Activated CD4-positive, alpha-beta T cell treated with anti-CD3 and anti-CD28 coated beads for 48 hours (primary cell): ENCODE results near the gene RAB3A.
"Not testable (repeated sequence)": the region's sequence is repeated elsewhere in the genome, so short reads cannot be mapped to it uniquely, and the experiment has no call there.

Source experiments
- DNase-seq: peaks from one replicate; pipeline ENCODE4 v3.0.0-alpha.2; 2020

RAB3A gene

DNA sequence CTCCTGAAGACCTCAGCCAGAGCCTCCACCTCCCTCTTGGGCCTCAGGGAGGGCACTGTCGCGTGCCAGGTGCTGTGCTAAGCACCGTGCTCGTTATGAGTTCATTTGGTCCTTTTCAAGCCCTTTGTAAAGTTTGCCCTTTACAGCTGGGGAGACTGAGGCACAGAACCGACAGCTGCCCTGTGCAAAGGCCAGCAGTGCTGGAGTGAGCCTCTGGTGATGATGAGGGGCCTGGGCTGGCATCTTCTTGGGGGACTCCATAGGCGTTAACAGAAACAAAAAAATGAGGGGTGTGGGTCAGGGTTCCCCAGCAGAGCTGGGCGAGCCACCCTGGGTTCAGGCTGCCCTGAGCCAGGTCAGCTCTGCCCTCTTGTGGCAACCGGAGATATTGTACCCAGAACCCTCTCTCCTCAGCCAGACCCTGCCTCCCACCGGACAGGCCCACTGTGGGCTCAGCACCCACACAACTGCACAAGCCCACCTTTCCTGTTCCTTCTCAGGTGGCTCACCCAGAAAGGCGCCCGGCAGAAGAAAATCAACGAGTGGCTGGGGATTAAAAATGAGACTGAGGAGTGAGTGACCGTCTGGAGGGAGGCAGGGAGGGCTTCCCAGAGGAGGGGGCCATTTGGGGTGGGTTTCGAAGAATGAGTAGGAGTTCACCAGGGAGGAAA is 35.7 kb downstream of the RAB3A start:
- DNase-seq = peak; percentile 76

DNA sequence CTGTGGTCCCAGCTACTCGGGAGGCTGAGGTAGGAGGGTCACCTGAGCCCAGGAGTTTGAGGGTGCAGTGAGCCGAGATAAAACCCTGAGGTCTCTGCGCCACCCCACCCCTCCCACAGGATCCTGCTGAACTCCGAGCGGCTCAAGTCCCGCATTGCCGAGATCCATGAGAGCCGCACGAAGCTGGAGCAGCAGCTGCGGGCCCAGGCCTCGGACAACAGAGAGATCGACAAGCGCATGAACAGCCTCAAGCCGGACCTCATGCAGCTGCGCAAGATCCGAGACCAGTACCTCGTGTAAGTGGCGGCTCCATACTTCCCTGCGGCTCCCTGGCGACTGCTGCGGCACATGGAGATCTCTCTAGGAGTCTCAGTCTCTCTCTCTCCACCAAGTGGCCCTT is 36.8 kb downstream of the RAB3A start:
- DNase-seq = no peak

DNA sequence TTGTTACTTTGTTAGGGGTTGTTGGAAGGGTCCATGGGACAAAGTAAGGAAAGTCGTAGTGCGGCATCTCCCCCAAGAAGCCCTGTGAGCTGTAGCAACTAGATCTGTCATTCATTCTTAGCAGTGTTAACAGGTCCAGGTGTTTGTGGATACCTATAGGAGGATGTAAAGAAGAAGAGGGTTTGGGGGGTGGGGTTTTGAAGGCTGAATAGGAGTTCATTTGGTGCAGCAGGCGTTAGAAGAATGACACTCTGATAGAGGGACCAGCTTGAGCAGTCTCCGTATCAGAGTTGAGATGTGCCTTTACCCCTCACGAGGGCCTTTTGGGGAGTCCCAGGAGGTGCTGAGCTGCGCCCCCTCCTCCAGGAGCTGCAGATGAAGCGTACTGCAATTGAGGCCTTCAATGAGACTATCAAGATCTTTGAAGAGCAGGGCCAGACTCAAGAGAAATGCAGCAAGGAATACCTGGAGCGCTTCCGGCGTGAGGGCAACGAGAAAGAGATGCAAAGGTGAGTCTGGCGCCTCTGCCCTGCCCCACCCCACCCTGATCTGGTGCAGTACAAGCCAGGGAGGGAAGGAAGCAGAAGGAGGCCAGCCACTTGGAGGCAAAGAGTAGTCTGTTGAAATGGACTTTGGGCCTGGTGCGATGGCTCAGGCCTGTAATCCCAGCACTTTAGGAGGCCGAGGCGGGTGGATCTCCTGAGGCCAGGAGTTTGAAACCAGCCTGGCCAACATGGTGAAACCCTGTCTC is 37.9 kb downstream of the RAB3A start:
- DNase-seq = no peak

DNA sequence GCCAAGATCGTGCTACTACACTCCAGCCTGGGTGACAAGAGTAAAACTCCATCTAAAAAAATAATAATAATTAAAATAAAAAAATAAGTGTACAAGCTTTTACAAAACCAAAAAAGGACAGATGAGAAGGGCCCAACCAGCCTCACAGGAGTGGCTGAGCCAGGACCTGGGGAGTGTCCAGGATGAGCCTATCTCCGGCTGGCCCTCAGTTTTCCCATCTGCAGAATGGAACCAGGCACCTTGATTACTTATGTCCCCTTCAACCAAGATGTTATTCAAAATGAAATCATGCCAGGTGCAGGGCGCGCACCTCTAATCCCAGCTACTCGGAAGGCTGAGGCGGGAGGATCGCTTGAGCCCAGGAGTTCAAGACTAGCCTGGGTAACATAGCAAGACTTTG is 39.8 kb downstream of the RAB3A start:
- DNase-seq = no peak

DNA sequence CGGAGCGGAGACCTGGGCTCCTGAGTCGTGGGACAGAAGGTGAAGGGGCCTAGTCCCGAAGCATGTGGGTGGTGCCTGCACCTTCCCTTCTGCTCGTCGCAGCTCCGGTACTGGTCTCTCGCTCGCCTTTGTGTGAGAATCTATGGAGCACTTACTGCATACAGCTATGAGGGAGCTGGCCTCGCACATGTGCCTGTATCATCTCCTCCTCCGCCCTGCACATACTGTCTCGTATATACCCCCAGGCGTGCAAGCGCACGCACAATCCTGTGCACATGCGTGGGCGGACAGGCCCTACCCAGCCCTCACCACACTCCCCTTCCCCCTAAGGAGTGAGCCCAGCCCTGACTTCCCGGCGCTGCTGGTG is 42.2 kb downstream of the RAB3A start:
- DNase-seq = no peak

DNA sequence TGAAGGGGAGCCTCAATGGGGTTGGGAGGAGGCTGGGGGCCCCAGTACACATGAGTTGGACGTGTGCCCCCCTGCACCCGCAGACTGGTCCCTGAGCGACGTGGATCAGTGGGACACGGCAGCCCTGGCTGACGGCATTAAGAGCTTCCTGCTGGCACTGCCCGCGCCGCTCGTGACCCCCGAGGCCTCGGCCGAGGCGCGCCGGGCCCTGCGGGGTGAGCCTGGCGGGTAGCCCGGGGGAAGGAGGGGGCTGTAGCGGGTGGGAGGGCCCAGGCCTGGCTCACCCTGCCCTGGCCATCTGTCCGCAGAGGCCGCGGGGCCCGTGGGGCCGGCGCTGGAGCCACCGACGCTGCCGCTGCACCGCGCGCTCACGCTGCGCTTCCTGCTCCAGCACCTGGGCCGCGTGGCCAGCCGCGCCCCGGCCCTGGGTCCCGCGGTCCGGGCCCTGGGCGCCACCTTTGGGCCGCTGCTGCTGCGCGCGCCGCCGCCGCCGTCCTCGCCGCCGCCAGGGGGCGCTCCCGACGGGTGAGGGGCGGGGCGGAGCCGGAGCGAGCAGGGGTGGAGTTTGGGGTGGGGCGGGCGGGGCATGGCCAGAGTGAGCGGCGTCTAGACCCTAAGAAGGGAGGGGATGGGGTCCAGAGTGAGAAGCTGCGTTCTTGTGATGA is 42.7 kb downstream of the RAB3A start:
- peak; percentile 83 for DNase-seq

DNA sequence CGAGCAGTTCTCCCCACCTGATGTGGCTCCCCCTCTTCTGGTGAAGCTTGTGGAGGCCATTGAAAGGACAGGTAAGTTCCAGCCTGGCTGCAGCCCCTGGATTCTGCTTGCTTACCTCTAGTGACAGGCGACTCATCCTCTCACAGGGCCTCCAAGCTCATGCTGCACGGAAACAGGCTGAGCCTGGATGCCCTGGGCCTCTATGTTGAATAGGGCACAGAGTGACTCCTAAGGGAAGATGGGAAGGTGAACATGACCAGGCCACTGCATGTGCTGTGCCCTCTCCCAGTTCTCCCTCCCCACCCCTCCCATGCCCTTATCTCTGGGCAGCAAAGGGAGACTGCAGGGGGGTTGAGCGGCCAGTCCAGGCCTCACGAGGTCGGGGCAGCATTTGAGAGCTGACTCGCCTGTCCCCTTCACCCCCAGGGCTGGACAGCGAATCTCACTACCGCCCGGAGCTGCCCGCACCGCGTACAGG is 43.3 kb downstream of the RAB3A start:
- DNase-seq = peak; percentile 28

DNA sequence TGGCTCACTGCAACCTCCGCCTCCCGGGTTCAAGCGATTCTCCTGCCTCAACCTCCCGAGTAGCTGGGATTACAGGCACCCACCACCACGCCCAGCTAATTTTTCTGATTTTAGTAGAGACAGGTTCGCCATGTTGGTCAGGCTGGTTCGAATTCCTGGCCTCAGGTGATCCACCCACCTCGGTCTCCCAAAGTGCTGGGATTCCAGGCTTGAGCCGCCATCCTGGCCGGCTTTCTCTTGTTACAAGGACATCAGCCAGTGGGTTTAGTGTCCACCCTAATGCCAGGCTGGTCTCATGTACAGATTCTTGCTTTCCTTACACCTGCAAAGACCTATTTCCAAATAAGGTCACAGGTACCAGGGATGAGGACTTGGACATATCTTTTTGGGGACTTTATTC is 44.0 kb downstream of the RAB3A start:
- no peak for DNase-seq

DNA sequence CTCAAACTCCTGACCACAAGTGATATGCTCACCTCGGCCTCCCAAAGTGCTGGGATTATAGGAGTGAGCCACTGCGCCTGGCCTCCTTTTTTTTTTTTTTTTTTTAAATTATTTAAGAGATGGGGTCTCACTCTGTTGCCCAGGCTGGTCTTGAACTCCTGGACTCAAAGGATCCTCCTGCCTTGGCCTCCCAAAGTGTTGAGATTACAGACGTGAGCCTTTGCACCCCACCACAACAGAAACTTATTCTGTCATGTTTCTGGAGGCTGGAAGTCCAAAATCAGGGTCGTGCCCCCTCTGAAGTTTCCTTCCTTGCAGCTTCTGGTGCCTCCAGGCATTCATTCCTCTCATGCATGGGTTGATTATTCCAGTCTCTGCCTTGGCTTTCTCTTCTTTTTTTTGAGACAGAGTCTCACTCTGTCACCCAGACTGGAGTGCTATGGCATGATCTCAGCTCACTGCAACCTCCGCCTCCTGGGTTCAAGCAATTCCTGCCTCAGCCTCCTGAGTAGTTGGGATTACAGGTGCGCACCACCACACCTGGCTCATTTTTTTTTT is 44.7 kb downstream of the RAB3A start:
- not testable (repeated sequence) for DNase-seq

DNA sequence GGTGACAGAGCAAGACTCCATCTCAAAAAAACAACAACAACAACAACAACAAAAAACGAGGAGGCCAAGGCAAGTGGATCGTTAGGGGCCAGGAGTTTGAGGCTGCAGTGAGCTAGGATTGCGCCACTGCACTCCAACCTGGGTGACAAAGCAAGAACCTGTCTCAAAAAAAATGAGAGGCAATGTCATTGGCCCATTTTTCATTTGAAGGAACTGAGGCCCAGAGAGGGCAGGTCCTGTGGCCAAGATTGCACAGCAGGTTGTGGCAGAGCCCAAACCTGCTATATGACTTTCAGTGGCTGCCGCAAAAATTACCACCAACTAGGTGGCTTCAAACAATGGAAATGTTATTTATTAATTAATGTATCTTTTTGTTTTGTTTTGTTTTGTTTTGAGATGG is 45.4 kb downstream of the RAB3A start:
- no peak for DNase-seq

DNA sequence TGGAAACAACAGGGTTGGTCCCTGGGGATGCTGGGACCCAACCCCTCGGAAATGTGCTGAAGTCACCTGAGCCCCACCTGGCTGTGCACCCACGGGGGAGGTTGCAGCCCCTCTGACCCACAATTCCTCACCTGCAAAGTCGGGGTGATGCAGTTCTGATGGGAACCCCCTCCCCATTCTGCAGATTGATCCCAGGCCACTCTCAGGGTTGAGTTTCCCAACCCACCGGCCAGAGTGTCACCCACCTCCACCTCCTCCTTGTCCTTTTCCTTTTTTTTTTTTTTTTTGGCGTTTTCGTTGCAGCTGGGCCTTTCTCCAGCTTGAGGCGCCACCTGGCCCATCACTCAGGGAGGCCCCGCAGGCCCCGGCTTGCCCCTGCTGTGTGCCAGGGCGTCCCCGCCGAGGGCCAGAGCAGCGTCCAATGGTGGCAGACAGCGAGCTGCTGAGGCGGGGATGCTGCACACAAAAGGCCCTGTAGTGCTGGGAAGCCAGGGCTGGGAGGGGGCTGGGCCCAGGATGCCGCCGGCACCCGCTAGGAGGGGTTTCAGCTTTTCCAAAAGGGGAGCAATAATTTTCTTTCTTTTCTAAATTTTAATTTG is 46.3 kb downstream of the RAB3A start:
- no peak for DNase-seq

DNA sequence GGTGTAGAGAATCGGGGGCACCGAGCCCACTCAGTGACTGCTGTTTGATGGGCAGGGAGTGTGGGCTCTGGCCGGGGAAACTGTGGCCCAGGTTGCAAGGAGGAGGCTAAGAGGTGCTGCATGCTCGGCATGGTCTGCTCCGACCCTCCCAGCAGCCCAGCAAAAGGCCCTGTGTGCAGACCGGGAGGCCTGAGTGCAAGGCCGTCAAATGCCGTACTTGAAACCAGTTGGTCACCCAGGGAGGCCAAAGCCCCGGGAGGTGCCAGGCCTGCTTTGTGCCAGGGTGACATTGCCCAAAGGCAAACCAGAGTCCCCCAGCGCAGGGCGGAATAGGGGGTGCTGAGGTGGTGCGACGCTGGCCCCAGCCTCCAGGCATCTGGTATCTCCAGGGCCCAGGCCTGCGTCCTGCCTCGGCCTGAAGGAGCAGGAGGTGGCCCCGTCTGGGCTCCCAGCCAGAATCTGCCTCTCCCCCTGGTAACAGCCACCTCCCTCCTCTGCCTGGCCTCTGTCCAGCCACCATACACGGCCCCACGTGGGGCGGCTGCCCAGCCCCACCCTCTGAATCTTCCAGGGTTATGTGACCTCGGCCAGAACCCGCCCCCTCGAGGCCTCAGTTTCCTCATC is 46.9 kb downstream of the RAB3A start:
- DNase-seq = no peak

DNA sequence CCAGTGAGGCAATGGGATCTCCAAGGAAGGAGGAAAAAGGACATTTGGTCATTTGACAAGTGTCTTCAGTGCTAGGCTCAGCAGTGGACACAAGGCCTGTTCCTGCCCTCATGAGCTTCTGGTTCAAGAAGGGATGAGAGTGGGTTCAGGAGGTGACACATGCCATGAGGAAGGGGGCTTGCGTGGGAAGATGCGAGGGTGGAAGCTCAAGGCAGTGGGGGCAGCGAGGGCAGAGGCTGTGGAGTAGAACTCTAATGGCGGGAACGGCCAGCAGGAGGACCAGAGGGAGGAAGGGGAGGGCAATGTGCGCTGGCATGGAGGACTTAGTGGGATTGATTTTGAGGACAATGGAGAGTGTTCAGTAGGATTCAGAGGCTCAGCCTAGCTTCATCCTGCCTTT is 47.6 kb downstream of the RAB3A start:
- no peak for DNase-seq

DNA sequence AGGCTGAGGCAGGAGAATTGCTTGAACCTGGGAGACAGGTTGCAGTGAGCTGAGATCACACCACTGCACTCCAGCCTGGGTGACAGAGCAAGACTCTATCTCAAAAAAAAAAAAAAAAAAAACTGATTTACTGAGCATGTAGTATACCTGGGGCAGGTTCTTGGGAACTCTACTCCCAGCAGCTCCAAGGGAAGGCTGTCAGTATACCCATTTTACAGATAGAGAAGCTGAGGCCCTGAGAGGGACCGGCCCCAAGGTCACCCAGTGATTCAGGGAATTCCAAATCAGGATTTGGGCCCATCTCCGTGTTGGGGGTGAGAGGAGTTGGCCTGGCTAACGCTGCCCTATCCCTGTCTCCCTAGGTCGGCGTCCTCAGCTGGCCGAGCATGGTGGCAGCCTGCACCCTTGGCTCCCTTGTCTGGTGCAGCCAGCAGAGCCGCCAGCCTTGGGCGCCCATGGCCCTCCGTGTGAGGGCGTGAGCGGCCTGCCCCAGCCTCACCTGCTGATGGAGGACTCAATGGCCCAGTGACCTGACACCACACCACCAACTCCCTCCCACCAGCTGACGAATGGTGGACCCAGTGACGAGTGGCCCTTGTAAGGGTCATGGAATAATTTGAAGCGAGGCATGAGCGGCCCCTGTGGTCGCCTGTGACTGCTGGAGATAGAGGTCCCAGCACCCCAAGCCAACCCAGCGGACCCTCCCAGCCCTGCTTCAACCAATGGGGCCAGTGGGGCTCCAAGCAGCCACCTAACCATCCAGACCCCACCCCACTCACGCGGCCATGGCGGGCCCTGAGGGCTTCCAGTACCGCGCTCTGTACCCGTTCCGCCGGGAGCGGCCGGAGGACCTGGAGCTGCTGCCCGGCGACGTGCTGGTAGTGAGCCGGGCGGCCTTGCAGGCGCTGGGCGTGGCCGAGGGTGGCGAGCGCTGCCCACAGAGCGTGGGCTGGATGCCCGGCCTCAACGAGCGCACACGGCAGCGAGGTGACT is 48.5 kb downstream of the RAB3A start:
- no peak for DNase-seq

DNA sequence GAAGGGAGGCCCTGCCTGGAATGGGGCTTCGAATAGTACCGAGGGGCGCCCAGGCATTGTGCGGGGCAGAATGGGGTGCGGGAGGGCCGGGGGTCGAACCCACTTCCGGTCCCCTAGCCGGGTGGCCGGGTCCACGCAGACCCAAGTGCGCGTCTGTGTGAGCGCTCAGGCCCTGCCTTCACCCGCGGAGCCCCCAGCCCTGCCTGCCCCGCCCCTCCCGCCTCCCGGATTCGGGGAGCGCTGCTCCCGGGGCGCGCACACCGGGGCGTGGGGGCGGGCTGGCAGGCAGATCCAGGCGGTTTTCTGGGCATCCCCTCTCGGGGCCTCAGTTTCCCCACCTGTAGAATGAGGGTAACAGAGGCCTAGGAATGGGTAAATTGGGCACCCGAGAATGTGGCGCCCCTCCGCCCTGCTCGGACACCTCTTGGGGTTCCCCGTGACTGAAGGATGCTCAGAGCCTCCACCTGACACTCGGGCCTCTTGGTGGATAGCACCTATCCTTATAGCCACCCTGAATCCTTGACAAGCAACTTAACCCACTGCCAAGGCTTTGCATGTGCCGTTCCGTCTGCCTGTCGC is 50.2 kb downstream of the RAB3A start:
- peak; percentile 42 for DNase-seq

DNA sequence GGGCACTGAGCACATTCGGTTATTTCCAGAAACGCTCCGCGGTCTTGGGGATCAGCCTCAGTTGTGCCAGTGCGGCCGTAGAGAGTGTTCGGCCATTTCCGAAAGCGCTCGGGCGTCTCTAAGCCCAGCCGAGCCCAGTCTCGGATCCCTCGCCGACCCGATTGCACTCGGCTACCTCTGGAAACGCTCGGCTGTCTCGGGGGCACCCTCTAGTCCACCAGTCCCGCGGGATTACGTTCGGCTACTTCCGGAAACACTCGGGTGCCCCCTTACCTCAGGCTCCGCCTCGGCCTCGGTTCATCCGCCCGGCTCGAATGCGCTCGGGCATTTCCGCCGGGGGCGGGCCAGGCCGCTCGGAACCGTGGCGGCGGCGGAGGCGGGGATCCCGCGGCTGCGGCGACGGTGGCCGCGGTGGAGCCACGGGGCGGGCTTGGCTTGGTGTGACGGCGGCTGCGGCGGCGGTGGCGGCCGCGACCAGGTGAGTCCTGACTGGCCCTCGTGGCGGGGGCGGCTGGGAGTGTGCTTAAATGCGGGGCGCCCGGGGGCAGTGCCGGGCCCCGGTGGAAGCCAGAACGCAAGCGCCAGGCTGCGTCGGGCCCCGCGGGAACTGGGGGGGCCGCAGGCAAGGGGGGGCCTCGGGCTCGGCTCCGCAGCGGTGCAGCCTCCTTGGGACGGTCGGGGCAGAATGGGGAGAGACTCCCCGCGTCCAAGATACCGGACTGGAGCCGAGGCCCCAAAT is 50.9 kb downstream of the RAB3A start, which contains the start of gene PIK3R2:
PIK3R2 (plus strand) TSS at position 347 of the 739 bp plus-strand sequence. CDS start 2,717 bp downstream, outside the sequence.
- DNase-seq = peak; percentile 100

DNA sequence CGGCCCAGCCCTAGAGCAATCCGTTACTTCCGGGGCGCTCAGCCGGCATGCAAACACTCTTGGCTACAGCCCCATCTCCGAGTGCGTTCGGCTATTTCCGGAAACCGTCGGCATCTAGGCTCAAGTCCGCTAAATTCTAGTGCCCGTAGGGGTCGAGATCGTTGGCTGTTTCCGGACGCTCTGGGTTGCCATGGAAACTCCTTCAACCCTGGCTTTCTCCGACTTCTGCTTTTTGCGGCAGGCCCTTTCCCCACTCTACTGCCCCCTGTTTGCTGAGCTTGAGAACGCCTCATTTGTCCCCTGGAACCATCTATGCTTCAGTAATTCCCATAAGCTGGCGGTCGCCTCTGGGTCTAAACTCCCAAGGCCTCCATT is 51.4 kb downstream of the RAB3A start:
- DNase-seq = peak; percentile 99

DNA sequence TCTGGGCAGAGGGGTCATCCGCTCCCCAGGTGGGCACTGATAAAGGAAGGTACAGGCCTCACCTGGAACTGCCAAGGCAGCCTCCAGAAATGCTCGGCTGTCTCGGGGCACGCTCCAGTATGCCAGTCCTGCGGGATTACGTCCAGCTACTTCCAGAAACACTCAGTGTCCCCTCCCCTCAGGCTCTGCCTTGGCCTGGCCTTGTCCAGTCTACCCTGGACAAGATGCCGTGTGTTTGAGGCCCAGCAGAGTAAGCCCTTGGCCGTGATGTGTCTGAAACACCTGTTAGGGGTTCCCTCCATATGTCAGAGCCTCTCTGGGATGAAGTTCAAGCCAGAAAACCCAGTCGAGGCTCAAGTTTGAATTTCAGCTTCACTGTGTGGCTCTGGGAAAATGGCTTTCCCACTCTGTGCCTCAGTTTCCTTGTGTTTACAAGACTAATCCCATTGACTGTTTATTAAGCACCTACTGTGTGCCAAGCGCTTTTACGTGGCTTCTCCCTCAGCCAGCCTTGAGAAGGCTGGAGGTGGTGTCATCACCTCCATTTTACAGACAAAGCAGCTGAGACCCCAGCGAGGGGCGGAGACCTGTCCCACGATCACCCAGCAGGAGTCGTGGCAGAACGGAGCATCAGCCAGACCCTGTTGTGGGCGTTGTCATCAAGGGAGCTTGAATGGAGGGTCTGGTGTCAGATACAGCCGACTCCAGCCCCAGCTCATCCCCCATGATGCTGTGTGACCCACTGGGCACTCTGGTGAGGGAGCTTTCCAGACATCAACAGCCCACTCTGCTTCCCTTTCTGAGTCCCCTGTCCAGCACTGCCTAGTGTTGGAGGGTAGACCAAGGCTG is 52.8 kb downstream of the RAB3A start:
- DNase-seq = no peak

DNA sequence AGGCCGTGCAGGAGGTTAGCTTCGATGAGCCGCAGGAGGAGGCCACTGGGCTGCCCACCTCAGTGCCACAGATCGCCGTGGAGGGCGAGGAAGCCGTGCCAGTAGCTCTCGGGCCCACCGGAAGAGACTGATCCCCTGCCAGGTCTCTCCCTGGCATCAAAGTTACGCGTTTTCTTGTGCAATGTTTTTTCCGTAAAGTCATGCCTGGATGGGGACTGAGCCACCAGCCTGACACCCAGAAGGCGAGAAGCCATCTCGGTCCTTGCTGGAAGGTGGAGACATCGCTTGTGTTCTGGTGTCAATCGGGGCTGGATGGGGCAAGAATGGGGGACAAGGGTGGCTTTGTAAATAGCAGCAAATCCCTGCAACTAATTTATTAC is 54.3 kb downstream of the RAB3A start:
- no peak for DNase-seq
